DOHH2 (cell line): ENCODE measurements around the gene C12orf57.

ENCODE experiments used
- EZH2phosphoT487 ChIP-seq: fragments of 200-600 bp; sonication (generic); IDR thresholded peaks from 2 replicates; pipeline ENCODE4 v1.6.1; 2017; ENCODE audit warnings: borderline replicate concordance, mild to moderate bottlenecking, antibody characterized with exemption, low read length, moderate library complexity, mixed read lengths
- TF ChIP-seq, protein P1 (sequence below): fragments of 200-600 bp; sonication (generic); IDR thresholded peaks from one replicate; pipeline ENCODE4 v1.5.1; 2014; ENCODE audit warnings: antibody characterized with exemption, mild to moderate bottlenecking, low read depth, low read length; ENCODE audit not compliant: poor library complexity, severe bottlenecking

DNA sequence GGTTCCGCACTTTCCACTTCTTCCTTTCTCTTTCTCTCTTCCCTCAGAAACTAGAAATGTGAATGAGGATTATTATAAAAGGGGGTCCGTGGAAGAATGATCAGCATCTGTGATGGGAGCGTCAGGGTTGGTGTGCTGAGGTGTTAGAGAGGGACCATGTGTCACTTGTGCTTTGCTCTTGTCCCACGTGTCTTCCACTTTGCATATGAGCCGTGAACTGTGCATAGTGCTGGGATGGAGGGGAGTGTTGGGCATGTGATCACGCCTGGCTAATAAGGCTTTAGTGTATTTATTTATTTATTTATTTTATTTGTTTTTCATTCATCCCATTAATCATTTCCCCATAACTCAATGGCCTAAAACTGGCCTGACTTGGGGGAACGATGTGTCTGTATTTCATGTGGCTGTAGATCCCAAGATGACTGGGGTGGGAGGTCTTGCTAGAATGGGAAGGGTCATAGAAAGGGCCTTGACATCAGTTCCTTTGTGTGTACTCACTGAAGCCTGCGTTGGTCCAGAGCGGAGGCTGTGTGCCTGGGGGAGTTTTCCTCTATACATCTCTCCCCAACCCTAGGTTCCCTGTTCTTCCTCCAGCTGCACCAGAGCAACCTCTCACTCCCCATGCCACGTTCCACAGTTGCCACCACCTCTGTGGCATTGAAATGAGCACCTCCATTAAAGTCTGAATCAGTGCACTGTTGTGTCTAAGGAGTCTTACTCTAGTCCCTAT is 20.7 kb upstream of the C12orf57 start:
- TF ChIP-seq, protein P1, sequence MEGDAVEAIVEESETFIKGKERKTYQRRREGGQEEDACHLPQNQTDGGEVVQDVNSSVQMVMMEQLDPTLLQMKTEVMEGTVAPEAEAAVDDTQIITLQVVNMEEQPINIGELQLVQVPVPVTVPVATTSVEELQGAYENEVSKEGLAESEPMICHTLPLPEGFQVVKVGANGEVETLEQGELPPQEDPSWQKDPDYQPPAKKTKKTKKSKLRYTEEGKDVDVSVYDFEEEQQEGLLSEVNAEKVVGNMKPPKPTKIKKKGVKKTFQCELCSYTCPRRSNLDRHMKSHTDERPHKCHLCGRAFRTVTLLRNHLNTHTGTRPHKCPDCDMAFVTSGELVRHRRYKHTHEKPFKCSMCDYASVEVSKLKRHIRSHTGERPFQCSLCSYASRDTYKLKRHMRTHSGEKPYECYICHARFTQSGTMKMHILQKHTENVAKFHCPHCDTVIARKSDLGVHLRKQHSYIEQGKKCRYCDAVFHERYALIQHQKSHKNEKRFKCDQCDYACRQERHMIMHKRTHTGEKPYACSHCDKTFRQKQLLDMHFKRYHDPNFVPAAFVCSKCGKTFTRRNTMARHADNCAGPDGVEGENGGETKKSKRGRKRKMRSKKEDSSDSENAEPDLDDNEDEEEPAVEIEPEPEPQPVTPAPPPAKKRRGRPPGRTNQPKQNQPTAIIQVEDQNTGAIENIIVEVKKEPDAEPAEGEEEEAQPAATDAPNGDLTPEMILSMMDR, result no peak
- no peak for TF ChIP-seq EZH2phosphoT487
